GM19328 (cell line): Measurements from ENCODE around the gene ALDH5A1.

ENCODE experiments used
- ATAC-seq: cut with Tn5 transposase; IDR thresholded peaks from one replicate; pipeline ENCODE4 v1.9.1; 2021; ENCODE audit warnings: mild to moderate bottlenecking, moderate library complexity; ENCODE audit not compliant: unreplicated experiment

The ALDH5A1 gene

DNA sequence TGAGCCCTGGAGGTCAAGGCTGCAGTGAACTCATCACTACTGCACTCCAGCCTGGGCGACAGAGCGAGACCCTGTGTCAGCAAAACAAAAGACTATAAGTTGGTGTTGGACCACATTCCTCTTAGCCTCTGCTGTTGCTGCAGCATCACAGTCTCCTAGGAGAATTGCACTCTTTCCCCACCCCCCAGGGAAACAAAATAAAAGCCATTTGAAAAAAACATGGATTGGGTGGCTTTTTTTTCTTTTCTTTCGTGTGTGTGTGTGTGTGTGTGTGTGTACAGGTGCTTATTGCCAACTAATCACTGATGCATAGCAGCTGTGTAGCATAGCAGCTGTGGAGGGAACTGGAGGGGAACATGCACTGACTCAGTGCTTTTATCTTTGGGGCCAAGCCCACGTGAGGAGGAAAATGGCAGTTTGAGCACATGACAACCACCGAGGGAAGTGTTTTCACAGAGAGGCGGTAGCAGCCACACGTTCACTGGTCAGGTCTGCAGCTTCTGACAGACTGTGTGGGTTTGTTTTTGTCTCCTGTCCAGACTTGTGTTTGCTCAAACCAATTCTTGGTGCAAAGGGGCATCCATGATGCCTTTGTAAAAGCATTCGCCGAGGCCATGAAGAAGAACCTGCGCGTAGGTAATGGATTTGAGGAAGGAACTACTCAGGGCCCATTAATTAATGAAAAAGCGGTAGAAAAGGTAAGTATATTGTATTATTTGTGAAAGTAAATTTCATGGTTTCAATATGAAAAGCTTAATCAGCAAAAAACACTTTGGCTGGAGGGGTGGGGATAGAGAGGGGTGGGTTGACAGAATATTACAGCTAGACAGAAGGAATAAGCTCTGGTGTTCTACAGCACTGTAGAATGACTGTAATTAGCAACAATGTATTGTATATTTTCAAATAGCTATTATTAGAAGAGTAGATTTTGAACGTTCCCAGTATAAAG is 27.7 kb downstream of the ALDH5A1 start:
- ATAC-seq: no peak

- no peak for ATAC-seq
Measured at GRCh38 chr6:24524329-24524728, 29.6 kb downstream of the ALDH5A1 start.

GRCh38 chr6:24524805-24525204 is 30.0 kb downstream of the ALDH5A1 start:
- ATAC-seq: no peak

- no peak for ATAC-seq
Measured at GRCh38 chr6:24529985-24530384, 35.2 kb downstream of the ALDH5A1 start.

GRCh38 chr6:24534329-24534728 is 39.6 kb downstream of the ALDH5A1 start:
- no peak for ATAC-seq

GRCh38 chr6:24535210-24535609 is 40.4 kb downstream of the ALDH5A1 start:
- ATAC-seq: no peak

DNA sequence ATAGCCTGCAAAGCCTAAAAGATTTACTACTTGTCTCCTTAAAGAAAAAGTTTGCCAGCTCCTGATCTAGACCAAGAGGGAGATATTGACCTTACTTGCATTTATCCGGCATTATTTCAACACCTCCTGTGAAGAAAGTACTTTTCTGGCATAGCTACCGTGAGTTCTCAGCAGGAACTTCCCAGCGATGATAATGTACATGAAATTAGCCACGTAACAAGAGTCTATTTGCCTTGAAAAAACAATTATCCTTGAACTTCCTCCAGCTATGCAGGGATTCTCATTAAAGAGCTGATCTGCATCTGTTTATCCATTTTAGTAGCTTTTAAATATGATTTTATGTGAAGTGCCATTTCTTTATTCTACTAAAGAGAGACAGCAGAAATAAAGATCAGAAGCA is 41.7 kb downstream of the ALDH5A1 start:
- no peak for ATAC-seq

DNA sequence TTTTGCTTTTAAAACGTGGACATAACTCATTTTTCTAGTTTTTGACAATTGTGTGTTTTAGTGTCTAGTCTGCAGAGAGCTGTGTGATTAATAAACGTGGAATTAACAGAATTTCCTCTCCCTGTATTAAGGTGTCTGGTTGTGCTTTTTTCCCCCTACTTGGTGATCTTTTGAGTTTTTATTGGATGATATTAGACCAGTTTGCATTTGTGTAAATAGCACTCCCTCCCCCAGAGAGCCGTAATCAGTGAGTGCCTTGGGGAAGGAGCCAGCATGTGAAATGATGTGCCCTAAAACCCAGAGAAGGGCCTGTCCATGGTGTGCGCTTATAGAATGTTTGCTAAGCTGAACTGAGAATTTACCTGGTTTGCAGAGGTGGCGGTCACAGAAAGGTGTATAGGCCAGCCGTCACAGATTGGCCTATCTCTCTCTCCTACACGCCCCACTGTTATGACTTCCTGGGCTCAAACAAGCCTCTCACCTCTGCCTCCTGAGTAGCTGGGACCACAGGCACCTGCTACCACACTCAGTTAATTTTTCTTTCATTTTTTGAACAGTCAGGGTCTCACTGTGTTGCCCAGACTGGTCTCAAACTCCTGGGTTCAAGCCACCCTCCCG is 42.4 kb downstream of the ALDH5A1 start:
- ATAC-seq: no peak

GRCh38 chr6:24537771-24538385 is 43.1 kb downstream of the ALDH5A1 start:
- ATAC-seq: no peak

DNA sequence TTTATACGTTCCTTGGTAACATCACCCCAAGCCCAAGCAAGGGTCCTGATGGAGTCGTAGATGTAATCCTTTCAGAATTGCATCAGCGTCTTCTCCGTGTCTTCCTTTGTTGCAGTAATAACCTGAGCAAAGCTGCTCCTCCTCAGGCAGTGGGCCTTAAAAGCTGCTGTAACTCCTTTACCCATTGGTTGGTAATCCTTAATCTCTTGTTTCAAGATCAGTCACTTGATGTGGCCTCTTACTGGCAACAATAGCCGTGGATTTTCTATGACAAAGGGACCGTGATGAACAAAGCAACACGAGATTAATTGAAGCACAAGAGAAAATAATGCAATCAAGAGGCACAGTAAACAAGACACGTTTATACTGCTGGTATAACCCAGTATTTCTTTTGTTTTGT is 44.6 kb downstream of the ALDH5A1 start:
- no peak for ATAC-seq

GRCh38 chr6:24540197-24540596 is 45.4 kb downstream of the ALDH5A1 start:
- ATAC-seq: no peak

GRCh38 chr6:24543683-24544082 is 48.9 kb downstream of the ALDH5A1 start:
- no peak for ATAC-seq

DNA sequence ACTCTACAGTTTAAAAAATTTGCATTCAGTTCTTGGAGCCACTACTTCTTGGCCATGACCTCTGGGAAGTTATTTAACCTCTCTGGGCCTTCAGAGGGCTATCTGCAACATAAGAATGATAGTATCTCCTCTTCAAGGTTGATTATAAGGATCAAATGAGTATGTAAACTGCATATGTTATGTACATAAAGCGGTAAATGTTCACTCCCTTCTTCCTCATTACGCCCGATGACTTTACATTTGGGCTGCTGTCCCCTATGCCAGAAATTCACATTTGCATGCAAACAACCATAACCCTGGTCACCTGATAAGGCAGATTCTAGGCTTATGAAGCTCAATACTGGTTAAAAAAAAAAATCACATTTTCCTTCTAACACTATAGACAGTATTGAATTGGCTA is 50.4 kb downstream of the ALDH5A1 start:
- ATAC-seq: no peak

DNA sequence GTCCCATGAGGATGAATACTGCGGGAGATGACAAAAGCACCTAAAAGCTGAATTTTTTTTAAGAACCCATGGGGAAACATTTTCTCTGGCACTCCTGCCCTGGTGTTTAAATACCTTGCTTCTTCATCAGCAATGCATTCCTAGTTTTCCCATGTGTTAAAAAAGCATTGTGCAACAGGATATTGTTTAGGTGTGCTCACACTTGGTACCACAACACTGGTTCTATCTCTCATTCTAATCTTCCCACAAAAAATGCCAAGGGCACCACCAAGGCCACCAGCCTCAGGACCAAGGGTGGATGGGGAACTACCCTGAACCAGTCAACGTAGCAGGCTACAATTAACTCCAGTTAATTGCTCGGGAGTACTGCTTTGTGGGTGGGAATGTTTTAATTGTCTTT is 50.9 kb downstream of the ALDH5A1 start:
- ATAC-seq: no peak

DNA sequence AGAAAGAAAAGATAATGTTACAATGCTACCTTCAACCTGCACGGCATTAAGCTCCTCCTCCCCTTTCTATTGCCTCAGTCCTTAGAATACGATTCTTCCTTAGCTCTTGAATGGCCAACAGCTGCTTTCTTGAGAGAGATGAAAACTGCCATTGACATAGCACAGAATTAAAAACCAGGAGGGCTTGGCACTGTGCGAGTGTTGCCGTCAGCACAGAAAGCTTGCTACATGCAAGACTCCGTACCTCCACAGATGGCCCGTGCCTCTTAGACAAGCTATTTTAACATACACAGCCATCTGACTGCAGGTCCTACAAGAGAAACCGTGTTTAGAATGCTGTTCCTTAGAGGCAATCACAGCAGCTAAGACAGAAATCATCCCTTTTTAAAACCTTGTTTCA is 51.7 kb downstream of the ALDH5A1 start:
- ATAC-seq: no peak

DNA sequence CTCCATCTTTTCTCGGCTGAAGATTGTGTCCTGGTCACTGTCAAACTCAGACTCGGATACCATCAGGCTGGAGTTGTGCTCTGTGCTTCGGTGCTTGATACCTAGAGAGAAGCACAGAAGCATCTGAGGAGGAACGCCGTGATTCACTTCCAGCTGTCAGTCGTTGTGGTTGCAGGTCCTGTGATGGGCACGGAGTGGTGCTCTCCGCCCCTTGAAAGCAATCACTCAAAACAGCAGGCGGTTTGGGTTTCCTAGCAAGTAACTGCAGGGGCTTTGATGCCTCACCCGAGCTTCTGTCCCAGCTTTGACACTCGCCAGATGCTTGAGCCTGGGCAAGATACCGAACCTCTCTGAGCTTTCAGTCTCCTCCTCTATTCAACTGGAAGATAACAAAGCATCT is 52.5 kb downstream of the ALDH5A1 start:
- ATAC-seq: no peak

DNA sequence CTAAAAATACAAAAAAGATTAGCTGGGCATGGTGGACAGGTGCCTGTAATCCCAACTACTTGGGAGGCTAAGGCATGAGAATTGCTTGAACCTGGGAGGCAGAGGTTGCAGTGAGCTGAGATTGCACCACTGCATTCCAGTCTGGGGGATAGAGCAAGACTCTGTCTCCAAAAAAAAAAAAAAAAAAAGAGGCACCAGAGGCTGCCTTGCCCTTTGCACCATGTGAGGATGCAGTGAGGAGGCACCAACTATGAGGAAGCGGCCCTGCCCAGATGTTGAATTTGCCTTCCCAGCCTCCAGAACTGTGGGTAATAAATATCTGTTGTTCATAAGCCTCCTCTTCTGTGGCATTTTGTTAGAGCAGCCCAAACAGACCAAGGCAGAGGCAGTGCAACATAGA is 54.4 kb downstream of the ALDH5A1 start:
- ATAC-seq: no peak

DNA sequence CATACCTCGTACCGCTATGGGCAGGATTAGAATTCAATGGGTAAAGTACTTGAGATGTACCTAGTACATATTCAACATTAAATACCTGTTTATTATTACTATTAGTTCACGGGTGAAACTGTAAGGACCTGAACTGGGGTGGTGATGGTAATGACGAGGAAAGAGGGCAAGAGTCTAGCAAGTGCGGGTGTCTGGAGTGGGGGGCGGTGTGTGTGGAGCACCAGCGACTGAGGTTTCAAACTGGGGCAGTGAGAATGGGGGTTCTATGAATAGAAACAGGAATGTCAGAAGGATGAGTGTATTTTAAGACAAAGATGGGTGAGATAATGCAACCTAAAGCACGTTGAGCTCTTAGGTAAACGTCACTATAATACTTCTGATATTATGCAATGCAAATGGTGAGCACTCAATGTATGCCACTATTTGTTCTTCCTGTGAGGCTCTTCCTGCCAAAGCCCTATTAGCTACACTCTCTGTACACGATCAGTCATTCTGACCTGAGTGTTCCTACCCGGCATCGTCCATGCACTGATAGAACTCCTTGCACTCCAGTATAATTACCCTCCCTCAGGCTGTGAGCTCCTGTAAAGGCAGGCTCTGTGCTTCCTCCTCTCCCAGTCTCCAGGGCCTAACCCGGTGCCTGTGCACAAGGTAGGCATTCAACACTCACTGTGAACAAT is 55.0 kb downstream of the ALDH5A1 start:
- no peak for ATAC-seq

- ATAC-seq: no peak
Measured at GRCh38 chr6:24551139-24551538, 56.4 kb downstream of the ALDH5A1 start.

DNA sequence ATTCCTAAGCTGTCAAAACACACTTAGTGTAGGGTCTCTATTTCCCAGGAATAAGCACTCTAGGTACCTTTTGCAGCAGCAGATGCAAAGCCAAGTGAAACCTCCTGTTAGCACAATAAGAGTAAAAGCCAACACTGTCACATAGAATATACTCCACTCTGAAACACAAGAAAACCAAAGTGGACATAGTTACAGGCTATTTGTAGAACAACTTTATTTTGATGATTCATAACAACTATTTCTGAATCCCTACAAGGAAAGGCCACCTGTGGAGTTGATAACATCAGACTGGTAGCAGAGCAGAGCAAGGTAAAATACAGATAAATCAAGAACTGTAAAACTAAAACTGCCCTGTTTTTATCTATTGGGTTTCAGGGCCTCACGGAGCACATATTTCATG is 59.7 kb downstream of the ALDH5A1 start:
- ATAC-seq: no peak

- ATAC-seq: no peak
Measured at GRCh38 chr6:24558516-24558915, 63.7 kb downstream of the ALDH5A1 start.
